Fibroblast of mammary gland (primary cell): ENCODE data around the gene TLR5.
A peak's percentile ranks its signal among the peaks of the same experiment; 100 is the strongest.

Experiments
- DNase-seq: peaks from one replicate; pipeline ENCODE4 v3.0.0-alpha.2; 2010; ENCODE audit warnings: low read depth
- H3K4me3 ChIP-seq: 2 replicates; pipeline ENCODE4 v1.5.1; 2011; ENCODE audit warnings: low read depth, mild to moderate bottlenecking, low read length, moderate library complexity; ENCODE audit not compliant: control insufficient read depth
- TF ChIP-seq, protein P1 (sequence below): conservative IDR thresholded peaks from 2 replicates; pipeline ENCODE4 v1.5.1; 2011; ENCODE audit warnings: low read depth, low read length, inconsistent platforms; ENCODE audit not compliant: control insufficient read depth, insufficient read depth

The TLR5 gene

DNA sequence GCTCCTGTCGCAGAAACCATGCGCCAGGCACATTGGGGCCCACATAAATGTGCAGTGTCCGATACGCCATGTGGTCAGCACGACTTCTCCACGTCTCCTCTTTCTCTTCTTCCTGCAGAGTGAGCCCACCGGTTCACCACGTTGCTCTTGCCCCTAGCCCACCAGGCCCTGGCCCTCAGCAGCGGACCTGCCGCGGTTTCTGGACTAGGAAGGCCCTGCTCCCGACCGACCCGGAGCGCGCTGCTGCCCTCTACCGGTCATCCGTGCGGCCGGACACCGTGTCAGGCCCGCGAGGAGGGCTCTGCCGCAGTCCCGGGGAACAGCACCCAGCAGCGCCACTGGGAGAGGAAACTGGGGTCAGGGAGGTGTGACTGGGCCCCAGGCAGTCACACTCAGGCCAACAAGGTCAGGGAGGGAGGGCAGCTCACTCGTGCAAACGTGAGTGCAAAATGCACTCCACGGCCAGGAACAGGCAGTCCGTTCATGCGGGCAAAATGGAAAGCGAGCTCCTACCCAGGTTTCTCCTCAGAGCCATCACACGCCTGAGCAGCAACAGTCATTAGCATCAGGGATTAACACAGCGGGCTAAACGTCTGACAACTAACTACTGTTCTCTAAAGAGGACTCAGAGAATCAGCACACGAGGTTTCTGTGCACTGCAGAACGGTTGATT, 13.7 kb downstream of the TLR5 start:
- TF ChIP-seq, protein P1, sequence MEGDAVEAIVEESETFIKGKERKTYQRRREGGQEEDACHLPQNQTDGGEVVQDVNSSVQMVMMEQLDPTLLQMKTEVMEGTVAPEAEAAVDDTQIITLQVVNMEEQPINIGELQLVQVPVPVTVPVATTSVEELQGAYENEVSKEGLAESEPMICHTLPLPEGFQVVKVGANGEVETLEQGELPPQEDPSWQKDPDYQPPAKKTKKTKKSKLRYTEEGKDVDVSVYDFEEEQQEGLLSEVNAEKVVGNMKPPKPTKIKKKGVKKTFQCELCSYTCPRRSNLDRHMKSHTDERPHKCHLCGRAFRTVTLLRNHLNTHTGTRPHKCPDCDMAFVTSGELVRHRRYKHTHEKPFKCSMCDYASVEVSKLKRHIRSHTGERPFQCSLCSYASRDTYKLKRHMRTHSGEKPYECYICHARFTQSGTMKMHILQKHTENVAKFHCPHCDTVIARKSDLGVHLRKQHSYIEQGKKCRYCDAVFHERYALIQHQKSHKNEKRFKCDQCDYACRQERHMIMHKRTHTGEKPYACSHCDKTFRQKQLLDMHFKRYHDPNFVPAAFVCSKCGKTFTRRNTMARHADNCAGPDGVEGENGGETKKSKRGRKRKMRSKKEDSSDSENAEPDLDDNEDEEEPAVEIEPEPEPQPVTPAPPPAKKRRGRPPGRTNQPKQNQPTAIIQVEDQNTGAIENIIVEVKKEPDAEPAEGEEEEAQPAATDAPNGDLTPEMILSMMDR: peak; percentile 67
- no peak overlapping the region for H3K4me3 ChIP-seq
- DNase-seq: peak; percentile 35

DNA sequence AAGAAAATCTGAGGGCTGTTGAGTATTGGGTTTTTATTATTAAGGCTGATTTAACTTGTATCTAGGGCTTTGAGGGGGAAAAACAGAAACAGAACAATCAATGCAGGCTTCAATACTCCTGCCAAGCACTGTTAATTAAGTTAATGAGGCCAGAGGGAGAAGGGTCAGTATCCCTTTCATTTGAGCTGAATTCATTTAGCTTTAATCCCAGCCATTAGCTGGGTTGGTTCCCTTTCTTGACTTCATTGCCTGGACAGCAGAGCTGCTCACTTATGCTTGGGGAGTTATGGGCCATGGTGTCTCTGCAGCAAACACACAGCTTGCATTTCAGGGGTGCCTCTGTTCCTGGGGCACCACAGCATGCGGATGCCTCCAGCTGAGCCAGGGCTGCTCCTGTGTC, 16.3 kb downstream of the TLR5 start:
- no peak overlapping the region for H3K4me3 ChIP-seq

DNA sequence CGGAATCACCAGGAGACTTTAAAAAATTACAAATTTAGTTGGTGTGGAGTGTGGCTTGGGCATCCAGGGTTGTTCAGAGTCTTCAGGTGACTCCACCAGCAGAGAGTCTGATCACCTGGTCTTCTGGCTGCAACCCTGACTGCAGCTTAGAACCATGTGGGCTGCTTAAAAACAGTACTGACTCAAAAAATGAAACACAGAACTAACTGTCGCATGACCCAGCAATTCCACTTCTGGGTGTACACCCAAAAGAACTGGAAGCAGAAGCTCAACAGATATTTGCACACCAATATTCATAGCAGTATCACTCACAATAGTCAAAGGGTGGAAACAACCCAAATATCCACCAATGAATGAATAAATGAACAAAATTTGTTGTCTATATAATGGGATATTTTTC, 17.3 kb downstream of the TLR5 start:
- TF ChIP-seq, protein P1: no peak
- H3K4me3 ChIP-seq: no peak overlapping the region
- DNase-seq: no peak

More for the DNA sequence above, 16.3 kb downstream of the TLR5 start:
- DNase-seq: no peak
- TF ChIP-seq, protein P1: no peak

DNA sequence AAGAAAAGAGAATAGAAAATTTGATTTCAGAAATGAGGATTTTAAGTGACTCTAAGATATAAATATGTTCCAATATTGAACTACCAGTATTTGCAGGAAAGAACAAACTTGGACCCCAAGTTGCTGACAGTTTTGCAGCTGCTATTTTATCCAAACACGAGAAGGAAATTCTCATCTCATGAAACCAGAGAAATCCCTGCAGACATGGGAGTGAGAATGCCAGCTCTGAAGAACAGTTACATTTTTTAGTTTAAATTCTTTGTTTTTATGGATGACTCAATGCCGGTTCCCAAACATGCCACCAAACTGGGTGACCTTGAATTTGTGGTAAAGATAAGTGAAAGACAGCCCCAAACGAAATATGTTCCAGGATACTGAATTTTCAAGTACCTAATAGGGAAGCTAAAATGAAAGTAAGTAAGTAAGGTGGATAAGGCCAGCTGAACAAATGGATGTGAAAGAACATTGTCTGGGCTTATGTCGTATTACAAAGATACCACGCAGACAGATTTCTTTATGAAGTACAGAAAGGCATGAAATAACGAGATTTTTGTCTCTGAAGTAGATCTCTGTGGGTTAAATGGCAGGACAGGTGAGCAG, 19.9 kb downstream of the TLR5 start:
- H3K4me3 ChIP-seq: no peak overlapping the region
- DNase-seq: no peak
- TF ChIP-seq, protein P1: no peak

DNA sequence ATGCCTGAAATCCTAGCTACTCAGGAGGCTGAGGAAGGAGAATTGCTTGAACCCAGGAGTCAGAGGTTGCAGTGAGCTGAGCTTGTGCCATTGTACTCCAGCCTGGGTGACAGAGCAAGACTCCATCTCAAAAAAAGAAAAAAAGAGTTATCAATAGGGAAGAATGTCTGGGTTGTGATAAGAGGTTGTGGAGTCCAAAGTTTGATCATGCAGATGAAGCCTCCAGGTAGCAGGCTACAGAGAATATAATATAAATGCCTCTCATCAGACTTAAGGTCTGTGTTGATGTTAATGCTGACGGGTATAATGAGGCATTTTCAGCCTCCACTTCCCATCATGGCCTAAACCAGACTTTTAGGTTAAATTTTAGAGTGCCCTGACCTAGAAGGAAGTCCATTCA, 24.6 kb downstream of the TLR5 start:
- no peak for DNase-seq
- TF ChIP-seq, protein P1: no peak
- H3K4me3 ChIP-seq: no peak overlapping the region

DNA sequence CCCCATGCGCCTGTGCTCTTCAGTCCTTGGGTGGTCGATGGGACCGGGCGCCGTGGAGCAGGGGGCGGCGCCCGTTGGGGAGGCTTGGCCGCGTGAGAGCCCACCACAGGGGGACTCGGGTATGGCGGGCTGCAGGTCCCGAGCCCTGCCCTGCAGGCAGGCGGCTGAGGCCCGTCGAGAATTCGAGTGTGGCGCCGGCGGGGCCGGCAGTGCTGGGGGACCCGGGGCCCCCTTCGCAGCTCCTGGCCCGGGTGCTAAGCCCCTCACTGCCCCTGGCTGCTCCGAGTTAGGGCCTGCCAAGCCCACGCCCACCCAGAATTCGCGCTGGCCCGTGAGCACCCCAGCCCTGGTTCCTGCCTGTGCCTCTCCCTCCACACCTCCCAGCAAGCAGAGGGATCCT, 26.1 kb downstream of the TLR5 start:
- DNase-seq: no peak
- TF ChIP-seq, protein P1: no peak
- no peak overlapping the region for H3K4me3 ChIP-seq

DNA sequence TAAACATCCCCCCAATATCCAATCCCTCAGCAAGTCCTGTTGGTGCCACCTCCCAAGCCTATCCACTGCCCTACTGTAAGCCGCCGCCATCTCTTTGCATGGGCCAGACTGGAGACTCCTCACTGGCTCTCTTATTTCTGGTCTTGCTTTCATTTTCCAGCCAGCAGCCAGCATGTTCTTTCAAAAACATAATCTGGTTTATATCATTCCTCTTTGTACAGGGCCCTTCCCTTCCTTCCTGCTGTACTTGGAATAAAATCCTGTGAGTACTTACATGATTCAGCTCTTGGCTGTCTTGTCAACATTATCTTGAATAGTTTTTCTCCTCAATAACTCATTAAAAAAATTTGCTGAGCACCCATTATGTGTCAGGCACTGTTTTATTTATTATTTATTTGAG, 28.2 kb downstream of the TLR5 start:
- peak; percentile 35 for DNase-seq
- no peak overlapping the region for H3K4me3 ChIP-seq
- TF ChIP-seq, protein P1: no peak
